IMR-90 (cell line): ENCODE results near the gene AGAP1. TPM values are rescaled to one million over a fixed set of nuclear protein-coding genes. Genes with fewer than 3 reads are reported as not detected.

ENCODE experiments used
- ATAC-seq: fragments of 200-7000 bp; cut with Tn5 transposase; 2 replicates; pipeline ENCODE4 v1.9.1; 2020; ENCODE audit warnings: low read depth, mild to moderate bottlenecking, moderate library complexity
- BruUV-seq: library from RNA; stranded (reverse); fragments of 400-500 nt; replicated peaks from 2 replicates; lab custom pipeline; 2021; lab: Mats Ljungman, UMichigan
- CTCF ChIA-PET: fragments of 300-600 bp; formaldehyde crosslinking; extraction: SDS; loops from one replicate; lab custom pipeline; 2021; ENCODE audit warnings: antibody characterized with exemption; lab: Yijun Ruan, JAX
- POLR2A ChIA-PET: fragments of 300-600 bp; sonication (Branson Sonifier 250); formaldehyde crosslinking; loops from one replicate; lab custom pipeline; 2022; ENCODE audit warnings: antibody characterized with exemption; ENCODE audit not compliant: unreplicated experiment; lab: Charles Lee
- DNase-seq: peaks from one replicate; pipeline ENCODE4 v3.0.0; 2013
- H2AFZ ChIP-seq: replicated peaks from 2 replicates; pipeline ENCODE3; 2013; ENCODE audit warnings: low read length, mild to moderate bottlenecking; ENCODE audit not compliant: poor library complexity
- H2AK5ac ChIP-seq: 2 replicates; pipeline ENCODE4 v1.6.1; 2013; ENCODE audit warnings: low read depth, low read length, inconsistent platforms
- H2AK9ac ChIP-seq: replicated peaks from 2 replicates; pipeline ENCODE3; 2013; ENCODE audit warnings: mild to moderate bottlenecking, low read depth, low read length, moderate library complexity; ENCODE audit not compliant: poor library complexity
- H2BK120ac ChIP-seq: 2 replicates; pipeline ENCODE4 v1.6.1; 2013; ENCODE audit warnings: low read depth, low read length, inconsistent platforms
- H2BK15ac ChIP-seq: 3 replicates; pipeline ENCODE4 v1.6.1; 2013; ENCODE audit warnings: low read depth, low read length, inconsistent platforms
- H2BK20ac ChIP-seq: 2 replicates; pipeline ENCODE4 v1.6.1; 2013; ENCODE audit warnings: low read depth, mild to moderate bottlenecking, inconsistent platforms, low read length, moderate library complexity
- H2BK5ac ChIP-seq: 2 replicates; pipeline ENCODE4 v1.6.1; 2013; ENCODE audit warnings: mild to moderate bottlenecking, low read depth, low read length, inconsistent platforms; ENCODE audit not compliant: poor library complexity, severe bottlenecking
- H3K14ac ChIP-seq: replicated peaks from 2 replicates; pipeline ENCODE4 v1.6.1; 2013; ENCODE audit warnings: low read depth, low read length, inconsistent platforms
- H3K18ac ChIP-seq: 2 replicates; pipeline ENCODE4 v1.6.1; 2013; ENCODE audit warnings: low read depth, low read length, control low read depth
- H3K23ac ChIP-seq: 2 replicates; pipeline ENCODE4 v1.6.1; 2013; ENCODE audit warnings: low read depth, low read length, inconsistent platforms
- H3K27ac ChIP-seq: 2 replicates; pipeline ENCODE4 v1.5.1; 2013; ENCODE audit warnings: mild to moderate bottlenecking, control low read depth, low read length; ENCODE audit not compliant: insufficient read depth
- H3K27me3 ChIP-seq: 2 replicates; pipeline ENCODE4 v1.6.1; 2013; ENCODE audit warnings: low read length; ENCODE audit not compliant: control insufficient read depth, insufficient read depth
- H3K36me3 ChIP-seq: 2 replicates; pipeline ENCODE4 v1.6.1; 2013; ENCODE audit warnings: low read length, mixed read lengths; ENCODE audit not compliant: control insufficient read depth, insufficient read depth
- H3K4ac ChIP-seq: 2 replicates; pipeline ENCODE4 v1.6.1; 2013; ENCODE audit warnings: low read depth, low read length, inconsistent platforms
- H3K4me1 ChIP-seq: 2 replicates; pipeline ENCODE4 v1.6.1; 2013; ENCODE audit warnings: low read length, mixed read lengths; ENCODE audit not compliant: control insufficient read depth, insufficient read depth
- H3K4me2 ChIP-seq: 2 replicates; pipeline ENCODE4 v1.6.1; 2013; ENCODE audit warnings: low read depth, mild to moderate bottlenecking, control low read depth, low read length, moderate library complexity
- H3K4me3 ChIP-seq: 2 replicates; pipeline ENCODE4 v1.5.1; 2013; ENCODE audit warnings: low read depth, mild to moderate bottlenecking, control low read depth, low read length, moderate library complexity; ENCODE audit not compliant: insufficient read depth
- H3K56ac ChIP-seq: 2 replicates; pipeline ENCODE4 v1.6.1; 2013; ENCODE audit warnings: low read length, inconsistent platforms; ENCODE audit not compliant: insufficient read depth; ENCODE audit errors: extremely low read depth
- H3K79me1 ChIP-seq, 2 experiments: 2 replicates each; pipeline ENCODE4 v1.6.1; 2013; ENCODE audit warnings: low read length in 2 of 2, inconsistent platforms in 1 of 2, low read depth in 1 of 2
- H3K9ac ChIP-seq: 2 replicates; pipeline ENCODE4 v1.6.1; 2013; ENCODE audit warnings: low read depth, low read length, control low read depth
- H3K9me1 ChIP-seq: 2 replicates; pipeline ENCODE4 v1.6.1; 2013; ENCODE audit warnings: low read length, inconsistent platforms; ENCODE audit not compliant: insufficient read depth
- H3K9me3 ChIP-seq: 2 replicates; pipeline ENCODE4 v1.6.1; 2013; ENCODE audit warnings: low read length; ENCODE audit not compliant: control insufficient read depth, insufficient read depth
- H4K20me1 ChIP-seq: 2 replicates; pipeline ENCODE4 v1.6.1; 2013; ENCODE audit warnings: low read length, inconsistent platforms; ENCODE audit not compliant: insufficient read depth
- H4K5ac ChIP-seq: 2 replicates; pipeline ENCODE4 v1.6.1; 2013; ENCODE audit warnings: mild to moderate bottlenecking, low read depth, low read length, control low read depth
- H4K8ac ChIP-seq, 2 experiments: 2 replicates each; pipeline ENCODE4 v1.6.1; 2013; ENCODE audit warnings: low read depth in 2 of 2, low read length in 2 of 2, control low read depth in 1 of 2, inconsistent platforms in 1 of 2
- H4K91ac ChIP-seq: 2 replicates; pipeline ENCODE4 v1.6.1; 2013; ENCODE audit warnings: low read depth, low read length, inconsistent platforms; ENCODE audit not compliant: insufficient read depth
- CHD1 ChIP-seq: IDR thresholded peaks from 2 replicates; pipeline ENCODE4 v1.6.1; 2012; ENCODE audit warnings: low read depth, low read length, improper control_type of control experiment
- WGBS, 2 experiments: methylation state at CpG; one replicate each; pipeline versions ENCODE4 v1.1.5 to v1.1.7; 2013; ENCODE audit warnings: missing lambda C conversion rate in 2 of 2; ENCODE audit not compliant: insufficient read length in 1 of 2; ENCODE audit errors: extremely low coverage in 2 of 2; 5-methylcytosine and 5-hydroxymethylcytosine counted together
- dilution Hi-C: fragments of 300-500 bp; cut with HindIII; formaldehyde crosslinking; loops from one replicate; pipeline ENCODE4 v1.14.3; 2018; ENCODE audit warnings: low sequenced_read_pairs; ENCODE audit not compliant: unreplicated experiment
- in situ Hi-C: fragments of 300-500 bp; cut with MboI; formaldehyde crosslinking; loops from 3 replicates; pipeline ENCODE4 v1.14.3; 2019; ENCODE audit warnings: low sequenced_read_pairs, inconsistent platforms, mixed read lengths
- intact Hi-C: fragments of 100-400 bp; cut with micrococcal nuclease; formaldehyde crosslinking; loops from 2 replicates; pipeline ENCODE4 v1.10.0; 2022
- polyA plus RNA-seq, 3 experiments: library from polyadenylated mRNA; depleted of rRNA; stranded (reverse); fragments of >200 nt; gene quantifications; 2 replicates each; pipeline ENCODE4 v1.2.3, GENCODE V29; 2012; ENCODE audit warnings: low replicate concordance in 1 of 3
- total RNA-seq: library from RNA; depleted of rRNA; stranded (reverse); fragments of >200 nt; gene quantifications from 2 replicates; pipeline ENCODE4 v1.2.3, GENCODE V29; 2012

AGAP1 gene
- total and polyA plus RNA-seq, 2 of the 4 experiments (the other 2 are of a cell fraction) = 15.1 to 16.4 TPM

DNA sequence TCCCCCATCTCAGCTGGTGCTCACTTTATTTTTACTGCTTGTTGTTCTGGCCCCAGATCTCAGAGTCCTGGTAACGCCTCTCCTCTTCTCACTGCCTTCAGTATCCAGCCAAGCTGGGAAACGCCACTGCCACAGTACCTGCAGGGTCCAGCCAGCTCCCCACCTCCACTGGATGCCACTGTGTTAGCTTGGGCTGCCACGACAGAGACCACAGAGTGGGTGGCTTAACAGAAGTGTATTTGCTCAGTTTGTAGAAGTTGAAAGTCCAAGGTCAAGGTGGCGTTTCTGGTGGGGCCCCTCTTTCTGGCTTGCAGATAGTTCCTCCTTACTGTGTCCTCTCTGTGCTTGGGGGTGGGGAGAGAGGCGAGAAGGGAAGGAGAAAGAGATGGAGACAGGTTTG is 107.1 kb downstream of the AGAP1 start:
- POLR2A ChIA-PET = no interaction called here
- WGBS, 2 experiments = 100% methylated on average over 1 of the region's 5 CpGs; no CpG with 5 or more reads in 1 of the 2 experiments
- BruUV-seq = no TSS peak

More for the DNA sequence above, 107.1 kb downstream of the AGAP1 start:
- H3K18ac ChIP-seq = no peak overlapping the region
- H2BK15ac ChIP-seq = no peak overlapping the region
- H3K14ac ChIP-seq = no peak overlapping the region
- H2BK5ac ChIP-seq = no peak overlapping the region
- in situ Hi-C loops (loop anchor here (5.0 to 25.0 kb wide), 3 partner anchors 66 to 561 kb away; partner anchors contain the start of gene GBX2), dilution Hi-C loops (no loop called here), intact Hi-C loops (no loop called here)
- H3K27ac ChIP-seq = no peak overlapping the region
- no peak overlapping the region for H2BK120ac ChIP-seq
- H3K56ac ChIP-seq = no peak overlapping the region
- H3K4me3 ChIP-seq = no peak overlapping the region
- H3K4ac ChIP-seq = no peak overlapping the region
- no peak overlapping the region for H2AK5ac ChIP-seq
- no peak overlapping the region for H4K91ac ChIP-seq
- peaks cover 2% of the 10 kb centered on the region; the same call in 1 of the 2 replicates for H3K9me1 ChIP-seq
- H2AFZ ChIP-seq = no peak overlapping the region
- H3K27me3 ChIP-seq = no peaks in the 10 kb centered on the region
- H2BK20ac ChIP-seq = no peak overlapping the region
- peaks cover 15 to 58% of the 10 kb centered on the region in 2 experiments; a peak in 3 of 4 replicates for H3K79me1 ChIP-seq
- ATAC-seq (no peak), DNase-seq (no peak)
- no peak overlapping the region for H4K8ac ChIP-seq
- H3K36me3 ChIP-seq = no peaks in the 10 kb centered on the region
- no peak for TF ChIP-seq CHD1
- H3K23ac ChIP-seq = no peak overlapping the region
- no peak overlapping the region for H3K4me2 ChIP-seq
- H2AK9ac ChIP-seq = no peak overlapping the region
- no peak overlapping the region for H4K5ac ChIP-seq
- H4K20me1 ChIP-seq = peaks cover 57% of the 10 kb centered on the region
- H3K9ac ChIP-seq = no peak overlapping the region
- CTCF ChIA-PET = interaction anchor here (3.1 kb wide), 1 partner anchor 69 kb away, joined by 8 read pairs; no protein-coding TSS in a partner anchor
- H3K9me3 ChIP-seq = no peaks in the 10 kb centered on the region
- H3K4me1 ChIP-seq = peaks cover 7% of the 10 kb centered on the region
